GM12873 (cell line): Measurements from ENCODE around the gene NEK11.

Experiments
- CTCF ChIP-seq: IDR thresholded peaks from 2 replicates; pipeline ENCODE4 v1.5.1; 2012; ENCODE audit warnings: low read depth, mild to moderate bottlenecking, moderate library complexity, low read length, control low read depth; ENCODE audit not compliant: insufficient read depth; ENCODE audit errors: missing control alignments

The NEK11 gene

GRCh38 chr3:131299836-131300235, 273.2 kb downstream of the NEK11 start:
- TF ChIP-seq CTCF = no peak

GRCh38 chr3:131303848-131304247, 277.2 kb downstream of the NEK11 start:
- TF ChIP-seq CTCF = no peak

GRCh38 chr3:131304890-131305289, 278.2 kb downstream of the NEK11 start:
- TF ChIP-seq CTCF = no peak

- TF ChIP-seq CTCF = no peak
These were observed 279.6 kb downstream of the NEK11 start for GRCh38 chr3:131306242-131306641.

- TF ChIP-seq CTCF = no peak
These were observed 287.6 kb downstream of the NEK11 start for GRCh38 chr3:131314318-131314717.

GRCh38 chr3:131315162-131315561, 288.5 kb downstream of the NEK11 start:
- TF ChIP-seq CTCF = no peak

GRCh38 chr3:131317667-131318066, 291.0 kb downstream of the NEK11 start:
- TF ChIP-seq CTCF = no peak
